H1 (cell line): ENCODE results near the gene SLC66A2. TPM values are rescaled to one million over a fixed set of nuclear protein-coding genes. Genes with fewer than 3 reads are reported as not detected.

Experiments used
- CTCF ChIA-PET: fragments of 300-600 bp; sonication (Branson Sonifier 250); formaldehyde crosslinking; loops from one replicate; lab custom pipeline; 2021; ENCODE audit not compliant: partially characterized antibody; lab: Charles Lee
- POLR2A ChIA-PET: fragments of 300-600 bp; sonication (Branson Sonifier 250); formaldehyde crosslinking; loops from one replicate; lab custom pipeline; 2021; ENCODE audit warnings: inconsistent platforms; ENCODE audit not compliant: partially characterized antibody; lab: Charles Lee
- DNase-seq, 2 experiments: peaks; one replicate each; pipeline versions ENCODE4 v3.0.0 to v3.0.0-alpha.2; 2010 to 2022; ENCODE audit warnings: low spot score in 2 of 2, low read depth in 1 of 2, mixed read lengths in 1 of 2
- FAIRE-seq: peaks from 2 replicates; lab custom pipeline; 2011; peaks lifted over from hg19 to GRCh38; lab: Jason Lieb, UNC
- H2AFZ ChIP-seq: 2 replicates; pipeline ENCODE4 v1.8.1; 2012; ENCODE audit warnings: low read length, inconsistent platforms
- H2AK5ac ChIP-seq: 2 replicates; pipeline ENCODE4 v1.6.1; 2013; ENCODE audit warnings: low read depth, low read length
- H2BK120ac ChIP-seq: replicated peaks from 2 replicates; pipeline ENCODE3; 2013; ENCODE audit warnings: low read depth, low read length, inconsistent platforms
- H2BK12ac ChIP-seq: 2 replicates; pipeline ENCODE4 v1.6.1; 2013; ENCODE audit warnings: low read depth, low read length
- H2BK15ac ChIP-seq: 2 replicates; pipeline ENCODE4 v1.6.1; 2013; ENCODE audit warnings: low read length
- H2BK20ac ChIP-seq: 2 replicates; pipeline ENCODE4 v1.6.1; 2013; ENCODE audit warnings: low read length
- H2BK5ac ChIP-seq: 2 replicates; pipeline ENCODE4 v1.6.1; 2013; ENCODE audit warnings: low read depth, low read length
- H3K14ac ChIP-seq: 2 replicates; pipeline ENCODE4 v1.6.1; 2013; ENCODE audit warnings: inconsistent platforms; ENCODE audit not compliant: insufficient read length
- H3K18ac ChIP-seq: 2 replicates; pipeline ENCODE4 v1.6.1; 2013; ENCODE audit warnings: low read length; ENCODE audit errors: extremely low read depth
- H3K23ac ChIP-seq: 2 replicates; pipeline ENCODE4 v1.6.1; 2013; ENCODE audit warnings: inconsistent platforms; ENCODE audit not compliant: insufficient read length
- H3K23me2 ChIP-seq: 2 replicates; pipeline ENCODE4 v1.6.1; 2013; ENCODE audit warnings: low read depth, low read length
- H3K27ac ChIP-seq: 2 replicates; pipeline ENCODE4 v1.6.1; 2011; ENCODE audit warnings: low read depth, low read length, inconsistent platforms
- H3K27me3 ChIP-seq, 4 experiments: replicated peaks in 1 of 4; 1 replicate in 1 of 4; 2 replicates in 3 of 4; pipeline versions ENCODE4 v1.6.1 to v1.8.1; 2011 to 2013; ENCODE audit warnings: low read length in 3 of 4, mild to moderate bottlenecking in 3 of 4, inconsistent platforms in 2 of 4, mixed read lengths in 2 of 4, moderate library complexity in 1 of 4; ENCODE audit not compliant: control insufficient read depth in 3 of 4, insufficient read depth in 3 of 4; ENCODE audit errors: extremely low read depth in 1 of 4
- H3K36me3 ChIP-seq, 4 experiments: 2 replicates each; pipeline versions ENCODE4 v1.6.1 to v1.8.1; 2011 to 2013; ENCODE audit warnings: mild to moderate bottlenecking in 4 of 4, low read length in 3 of 4, moderate library complexity in 2 of 4, control low read depth in 1 of 4, inconsistent platforms in 1 of 4; ENCODE audit not compliant: insufficient read depth in 4 of 4, control insufficient read depth in 2 of 4
- H3K4ac ChIP-seq: replicated peaks from 2 replicates; pipeline ENCODE3; 2013; ENCODE audit warnings: low read length, low read depth, mixed read lengths, inconsistent platforms; ENCODE audit not compliant: insufficient read length
- H3K4me1 ChIP-seq, 4 experiments: replicated peaks in 1 of 4; 1 replicate in 1 of 4; 2 replicates in 3 of 4; pipeline versions ENCODE4 v1.6.1 to v1.8.1; 2011 to 2013; ENCODE audit warnings: low read length in 3 of 4, inconsistent platforms in 2 of 4, mixed read lengths in 1 of 4; ENCODE audit not compliant: insufficient read depth in 4 of 4, control insufficient read depth in 3 of 4
- H3K4me2 ChIP-seq, 2 experiments: 2 replicates each; pipeline versions ENCODE4 v1.6.1 to v1.8.1; 2011 to 2013; ENCODE audit warnings: low read depth in 2 of 2, low read length in 2 of 2, control low read depth in 1 of 2, inconsistent platforms in 1 of 2, mild to moderate bottlenecking in 1 of 2; ENCODE audit not compliant: insufficient read depth in 1 of 2
- H3K4me3 ChIP-seq, 4 experiments: fragments of 200-600, 300-600 bp in 1 of 4; sonication (generic), shearing (Covaris generic), sonication (Bioruptor Twin) in 1 of 4; 2 replicates each; pipeline versions ENCODE4 v1.5.1 to v1.8.1; 2011 to 2016; ENCODE audit warnings: low read length in 4 of 4, low read depth in 3 of 4, control low read depth in 2 of 4, inconsistent platforms in 2 of 4, mild to moderate bottlenecking in 2 of 4, mixed read lengths in 1 of 4, moderate library complexity in 1 of 4; ENCODE audit not compliant: insufficient read depth in 2 of 4; ENCODE audit errors: extremely low read depth in 1 of 4
- H3K56ac ChIP-seq: replicated peaks from 2 replicates; pipeline ENCODE3; 2013; ENCODE audit warnings: low read depth, mild to moderate bottlenecking, mixed read lengths, low read length, inconsistent platforms; ENCODE audit not compliant: insufficient read length
- H3K79me1 ChIP-seq: 2 replicates; pipeline ENCODE4 v1.6.1; 2013; ENCODE audit warnings: low read depth, low read length, control low read depth
- H3K79me2 ChIP-seq, 2 experiments: 2 replicates each; pipeline versions ENCODE4 v1.6.1 to v1.8.1; 2012 to 2013; ENCODE audit warnings: low read length in 2 of 2, mild to moderate bottlenecking in 2 of 2, inconsistent platforms in 1 of 2; ENCODE audit not compliant: insufficient read depth in 2 of 2, control insufficient read depth in 1 of 2
- H3K9ac ChIP-seq, 4 experiments: replicated peaks in 1 of 4; 1 replicate in 1 of 4; 2 replicates in 3 of 4; pipeline versions ENCODE4 v1.6.1 to v1.8.1; 2011 to 2013; ENCODE audit warnings: low read depth in 3 of 4, low read length in 3 of 4, control low read depth in 2 of 4, mild to moderate bottlenecking in 2 of 4, moderate library complexity in 2 of 4, inconsistent platforms in 1 of 4; ENCODE audit errors: extremely low read depth in 1 of 4
- H3K9me3 ChIP-seq, 2 experiments: 2 replicates each; pipeline versions ENCODE4 v1.6.1 to v1.8.1; 2012 to 2013; ENCODE audit warnings: mild to moderate bottlenecking in 2 of 2, moderate library complexity in 2 of 2, control low read depth in 1 of 2, inconsistent platforms in 1 of 2, low read depth in 1 of 2, low read length in 1 of 2, mixed read lengths in 1 of 2; ENCODE audit not compliant: insufficient read depth in 2 of 2
- H4K20me1 ChIP-seq, 2 experiments: replicated peaks in 1 of 2; 2 replicates each; pipeline versions ENCODE3 to v1.8.1; 2011 to 2013; ENCODE audit warnings: inconsistent platforms in 2 of 2, low read length in 2 of 2, mild to moderate bottlenecking in 1 of 2; ENCODE audit not compliant: insufficient read depth in 2 of 2, control insufficient read depth in 1 of 2
- H4K5ac ChIP-seq: 2 replicates; pipeline ENCODE4 v1.6.1; 2013; ENCODE audit warnings: low read length, low read depth, mixed read lengths, inconsistent platforms; ENCODE audit not compliant: insufficient read length
- H4K8ac ChIP-seq: 2 replicates; pipeline ENCODE4 v1.8.0; 2013; ENCODE audit warnings: mild to moderate bottlenecking, moderate library complexity, low read length, inconsistent platforms; ENCODE audit not compliant: insufficient read depth; ENCODE audit errors: extremely low read depth
- H4K91ac ChIP-seq: replicated peaks from 2 replicates; pipeline ENCODE3; 2013; ENCODE audit warnings: low read length, mixed read lengths, inconsistent platforms; ENCODE audit not compliant: insufficient read length
- RFX5 ChIP-seq: IDR thresholded peaks from 2 replicates; pipeline ENCODE4 v1.6.1; 2011; ENCODE audit warnings: low read depth, low read length, improper control_type of control experiment, borderline replicate concordance
- WGBS, 2 experiments: shearing (Covaris generic) in 1 of 2; methylation state at CpG; one replicate each; pipeline versions ENCODE4 v1.1.6 to v1.1.7; 2013 to 2015; ENCODE audit warnings: low lambda C conversion rate in 2 of 2, mixed read lengths in 2 of 2, inconsistent platforms in 1 of 2, low coverage in 1 of 2, missing lambda C conversion rate in 1 of 2; ENCODE audit not compliant: insufficient replicate concordance in 2 of 2, insufficient coverage in 1 of 2, insufficient read length in 1 of 2; ENCODE audit errors: extremely low coverage in 1 of 2, missing lambda C conversion rate in 1 of 2; 5-methylcytosine and 5-hydroxymethylcytosine counted together
- polyA plus RNA-seq, 7 experiments: library from polyadenylated mRNA; depleted of rRNA in 3 of 7; stranded (reverse) in 5 of 7; unstranded in 2 of 7; fragments of >200 nt in 5 of 7; fragments of 200-250 nt in 2 of 7; gene quantifications; 1 replicate in 5 of 7; 2 replicates in 1 of 7; 4 replicates in 1 of 7; pipeline versions ENCODE4 v1.2.1 to v1.2.3, GENCODE V29; 2011 to 2013; ENCODE audit warnings: missing spikeins in 2 of 7, mixed read lengths in 2 of 7
- total RNA-seq: library from RNA; stranded (reverse); fragmentation: NEBNext Ultra II Directional; extraction: Animal tissue kit (Norgen Biotek cat#: 25700); gene quantifications from 2 replicates; pipeline ENCODE4 v1.2.1, GENCODE V29; 2021

SLC66A2 gene
- total and polyA plus RNA-seq, 2 of the 8 experiments (the other 6 are each of a cell fraction or from before 2014, with no cell fraction given) = 15.0 to 18.9 TPM

- 84% methylated on average over 23 of the region's 23 CpGs; no CpG with 5 or more reads in 1 of the 2 experiments for WGBS, 2 experiments
- Histone ChIP-seq H4K91ac (no peak overlapping the region), H3K79me2 (no peaks in the 10 kb centered on the region), H3K27me3 (no peaks in the 10 kb centered on the region), H4K8ac (no peak overlapping the region), H3K9ac (no peak overlapping the region), H3K56ac (no peak overlapping the region), H3K23me2 (no peaks in the 10 kb centered on the region), H3K14ac (no peak overlapping the region), H4K20me1 (peaks cover 0 to 2% of the 10 kb centered on the region in 2 experiments), H3K79me1 (no peaks in the 10 kb centered on the region; the same call in 1 of the 2 replicates), H4K5ac (no peak overlapping the region), H2AK5ac (no peak overlapping the region), H3K9me3 (no peaks in the 10 kb centered on the region; a peak in 1 of 4 replicates), H2BK20ac (no peak overlapping the region), H3K4me3 (no peak overlapping the region), H3K23ac (no peak overlapping the region), H2BK15ac (no peak overlapping the region), H2BK120ac (no peak overlapping the region), H3K4ac (no peak overlapping the region), H3K4me1 (no peaks in the 10 kb centered on the region; a peak in 1 of 7 replicates), H3K4me2 (no peak overlapping the region), H2AFZ (no peak overlapping the region), H2BK12ac (no peak overlapping the region), H3K18ac (no peak overlapping the region), H2BK5ac (no peak overlapping the region)
- FAIRE-seq (no peak), DNase-seq (no peak)
- no peak for TF ChIP-seq RFX5
- TF ChIP-seq, all 59 proteins: peak for 0
- Histone ChIP-seq H3K27ac (no peak overlapping the region), H3K36me3 (no peaks in the 10 kb centered on the region)
- POLR2A ChIA-PET = no interaction called here
- CTCF ChIA-PET = no interaction called here
These were observed 75.5 kb downstream of the SLC66A2 start for GRCh38 chr18:79875931-79876461.
